HG03342 (cell line): ENCODE data around the gene SHISA9.

Experiments
- ATAC-seq: cut with Tn5 transposase; IDR thresholded peaks from one replicate; pipeline ENCODE4 v1.9.1; 2021; ENCODE audit warnings: mild to moderate bottlenecking, moderate library complexity; ENCODE audit not compliant: unreplicated experiment

Gene SHISA9

GRCh38 chr16:13109171-13109570 lies 207.8 kb downstream of the SHISA9 start:
- ATAC-seq: no peak

- ATAC-seq: no peak
These were observed 208.9 kb downstream of the SHISA9 start for GRCh38 chr16:13110124-13110796.

- ATAC-seq: no peak
These were observed 210.3 kb downstream of the SHISA9 start for GRCh38 chr16:13111747-13112146.

- no peak for ATAC-seq
These were observed 212.3 kb downstream of the SHISA9 start for GRCh38 chr16:13113741-13114140.

- ATAC-seq: no peak
These were observed 216.7 kb downstream of the SHISA9 start for GRCh38 chr16:13118091-13118490.

GRCh38 chr16:13120091-13120490 lies 218.7 kb downstream of the SHISA9 start:
- no peak for ATAC-seq

- no peak for ATAC-seq
These were observed 219.2 kb downstream of the SHISA9 start for GRCh38 chr16:13120557-13120956.

- no peak for ATAC-seq
These were observed 222.6 kb downstream of the SHISA9 start for GRCh38 chr16:13123991-13124390.

GRCh38 chr16:13127144-13127543 lies 225.7 kb downstream of the SHISA9 start:
- ATAC-seq: no peak

- ATAC-seq: no peak
These were observed 229.2 kb downstream of the SHISA9 start for GRCh38 chr16:13130586-13130985.

- ATAC-seq: no peak
These were observed 233.4 kb downstream of the SHISA9 start for GRCh38 chr16:13134836-13135235.

GRCh38 chr16:13136901-13137300 lies 235.5 kb downstream of the SHISA9 start:
- ATAC-seq: no peak

GRCh38 chr16:13138528-13138927 lies 237.1 kb downstream of the SHISA9 start:
- no peak for ATAC-seq

- no peak for ATAC-seq
These were observed 238.4 kb downstream of the SHISA9 start for GRCh38 chr16:13139661-13140241.

- ATAC-seq: no peak
These were observed 242.2 kb downstream of the SHISA9 start for GRCh38 chr16:13143551-13143950.

GRCh38 chr16:13146829-13147228 lies 245.4 kb downstream of the SHISA9 start:
- ATAC-seq: no peak

- no peak for ATAC-seq
These were observed 246.9 kb downstream of the SHISA9 start for GRCh38 chr16:13148294-13148693.

GRCh38 chr16:13148836-13149235 lies 247.4 kb downstream of the SHISA9 start:
- no peak for ATAC-seq

GRCh38 chr16:13150181-13150885 lies 248.9 kb downstream of the SHISA9 start:
- no peak for ATAC-seq

- ATAC-seq: no peak
These were observed 252.3 kb downstream of the SHISA9 start for GRCh38 chr16:13153696-13154095.

GRCh38 chr16:13154799-13155198 lies 253.4 kb downstream of the SHISA9 start:
- ATAC-seq: no peak

GRCh38 chr16:13155377-13155776 lies 254.0 kb downstream of the SHISA9 start:
- no peak for ATAC-seq
